ENCODE data around the gene TLL2. TPM values are rescaled to one million over a fixed set of nuclear protein-coding genes. Genes with fewer than 3 reads are reported as not detected.

The TLL2 gene
- total RNA-seq, 1 experiment from 2014 or later, result 0.14 TPM

DNA sequence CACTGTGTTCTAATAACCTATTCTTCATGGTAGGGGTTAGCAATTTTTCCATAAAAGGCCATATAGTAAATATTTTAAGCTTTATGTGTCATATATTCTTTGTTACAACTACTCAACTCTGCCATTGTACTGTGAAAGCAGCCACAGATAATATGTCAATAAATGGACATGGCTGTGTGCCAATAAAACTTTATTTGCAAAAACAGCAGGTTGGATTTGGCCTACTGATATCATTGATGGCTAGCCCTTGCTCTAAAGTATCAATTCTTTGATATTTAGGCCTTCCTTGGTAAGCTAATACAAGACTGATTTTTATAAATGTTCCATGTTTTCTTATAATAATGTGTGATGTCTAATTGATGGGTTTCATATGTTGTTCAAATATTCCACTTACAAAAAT lies 77.7 kb downstream of the TLL2 start:
- Histone ChIP-seq H3K36me3 (ENCODE audit: control insufficient read depth, insufficient read depth, low read length) (no peaks in the 10 kb centered on the region), H3K4me1 (no peaks in the 10 kb centered on the region), H3K27me3 (replicated peaks; ENCODE audit: control insufficient read depth, insufficient read depth, low read length) (no peaks in the 10 kb centered on the region), H3K9me3 (0 out of 2 replicates have a peak, but pooled peaks cover 2% of the 10 kb centered on the region), H3K4me3 (ENCODE audit: low read depth, low read length) (no peak overlapping the region)
- ChIA-PET CTCF (no interaction called here), POLR2A (no interaction called here)
- intact Hi-C loops (cut with micrococcal nuclease; ENCODE audit: unreplicated experiment), result no loop called here
- Mint-ChIP-seq H3K36me3 (ENCODE audit: insufficient read depth, unreplicated experiment) (no peaks in the 10 kb centered on the region), H3K27me3 (ENCODE audit: insufficient read depth, unreplicated experiment) (peaks cover 16% of the 10 kb centered on the region), H3K27ac (ENCODE audit: unreplicated experiment) (no peak overlapping the region), H3K4me1 (ENCODE audit: low read depth, unreplicated experiment) (no peaks in the 10 kb centered on the region), H3K4me3 (ENCODE audit: unreplicated experiment) (no peak overlapping the region), H3K9me3 (ENCODE audit: unreplicated experiment) (peaks cover 12% of the 10 kb centered on the region)
- TF ChIP-seq CTCF (IDR thresholded peaks at IDR 0.05; ENCODE audit: insufficient read depth in 1 of 2, low read depth in 1 of 2, low read length in 1 of 2, severe bottlenecking in 1 of 2, unreplicated experiment in 1 of 2), result no peak
- DNase-seq, result no peak
- BruUV-seq (replicated peaks), result no TSS peak

DNA sequence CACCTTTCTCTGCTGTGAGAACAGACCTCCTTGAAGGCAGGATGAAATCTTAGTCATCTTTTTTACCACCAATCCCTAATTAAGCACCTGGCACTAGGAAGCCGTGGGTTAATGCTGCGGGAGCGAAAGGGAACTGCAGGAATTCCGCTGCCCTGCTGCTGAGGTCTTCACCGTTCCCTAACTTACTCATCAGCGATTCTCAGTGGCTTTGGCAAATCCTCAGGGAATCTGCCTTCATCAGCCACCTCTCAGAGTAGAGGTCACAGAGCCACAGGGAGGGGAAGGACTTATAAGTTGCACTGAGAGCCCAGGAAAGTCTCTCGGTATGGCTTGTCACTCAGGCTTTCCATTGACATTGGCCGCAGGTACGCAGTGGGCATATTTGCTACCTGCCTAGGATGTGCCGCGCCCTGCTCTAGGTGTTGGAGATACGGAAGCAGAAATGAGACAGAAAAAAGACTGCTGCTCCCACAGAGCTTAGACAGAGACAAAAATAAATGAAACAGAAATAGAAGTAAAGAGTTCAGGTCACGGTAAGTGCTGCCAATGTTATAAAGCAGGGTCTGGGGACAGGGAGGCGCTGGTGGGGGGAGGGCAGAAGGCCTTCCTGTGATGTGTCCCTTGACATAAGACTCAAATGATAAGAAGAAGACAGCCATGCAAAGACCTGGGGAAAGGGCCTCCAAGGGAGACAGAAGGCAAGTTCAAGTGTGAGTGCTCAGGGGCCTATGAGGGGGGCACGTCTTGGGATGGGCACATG lies 82.3 kb downstream of the TLL2 start:
- ChIA-PET POLR2A (no interaction called here), CTCF (no interaction called here)
- no peaks in the 10 kb centered on the region for H3K4me1 Mint-ChIP-seq (ENCODE audit: low read depth, unreplicated experiment)
- H3K27me3 Mint-ChIP-seq (ENCODE audit: insufficient read depth, unreplicated experiment), result peaks cover 24% of the 10 kb centered on the region
- Histone ChIP-seq H3K27me3 (replicated peaks; ENCODE audit: control insufficient read depth, insufficient read depth, low read length) (no peaks in the 10 kb centered on the region), H3K4me1 (no peaks in the 10 kb centered on the region), H3K36me3 (ENCODE audit: control insufficient read depth, insufficient read depth, low read length) (no peaks in the 10 kb centered on the region), H3K9me3 (no peaks in the 10 kb centered on the region), H3K4me3 (ENCODE audit: low read depth, low read length) (no peak overlapping the region)
- H3K4me3 Mint-ChIP-seq (ENCODE audit: unreplicated experiment), result no peak overlapping the region
- DNase-seq, result no peak
- no TSS peak for BruUV-seq (replicated peaks)
- intact Hi-C loops (cut with micrococcal nuclease; ENCODE audit: unreplicated experiment), result no loop called here
- H3K27ac Mint-ChIP-seq (ENCODE audit: unreplicated experiment), result no peak overlapping the region
- no peaks in the 10 kb centered on the region for H3K36me3 Mint-ChIP-seq (ENCODE audit: insufficient read depth, unreplicated experiment)
- TF ChIP-seq CTCF (IDR thresholded peaks at IDR 0.05; ENCODE audit: insufficient read depth in 1 of 2, low read depth in 1 of 2, low read length in 1 of 2, severe bottlenecking in 1 of 2, unreplicated experiment in 1 of 2), result no peak
- peaks cover 12% of the 10 kb centered on the region for H3K9me3 Mint-ChIP-seq (ENCODE audit: unreplicated experiment)

GRCh38 chr10:96427291-96427690 lies 86.4 kb downstream of the TLL2 start:
- intact Hi-C loops (cut with micrococcal nuclease; ENCODE audit: unreplicated experiment), result no loop called here
- CTCF ChIA-PET, result no interaction called here
- no peaks in the 10 kb centered on the region for H3K4me1 Mint-ChIP-seq (ENCODE audit: low read depth, unreplicated experiment)
- no peaks in the 10 kb centered on the region for H3K36me3 Mint-ChIP-seq (ENCODE audit: insufficient read depth, unreplicated experiment)
- Histone ChIP-seq H3K27me3 (replicated peaks; ENCODE audit: control insufficient read depth, insufficient read depth, low read length) (no peaks in the 10 kb centered on the region), H3K36me3 (ENCODE audit: control insufficient read depth, insufficient read depth, low read length) (no peaks in the 10 kb centered on the region), H3K4me3 (ENCODE audit: low read depth, low read length) (no peak overlapping the region), H3K4me1 (no peaks in the 10 kb centered on the region), H3K9me3 (no peaks in the 10 kb centered on the region)
- H3K27ac Mint-ChIP-seq (ENCODE audit: unreplicated experiment), result no peak overlapping the region
- no TSS peak for BruUV-seq (replicated peaks)
- no peak overlapping the region for H3K4me3 Mint-ChIP-seq (ENCODE audit: unreplicated experiment)
- peaks cover 35% of the 10 kb centered on the region for H3K27me3 Mint-ChIP-seq (ENCODE audit: insufficient read depth, unreplicated experiment)
- TF ChIP-seq CTCF (IDR thresholded peaks at IDR 0.05; ENCODE audit: insufficient read depth in 1 of 2, low read depth in 1 of 2, low read length in 1 of 2, severe bottlenecking in 1 of 2, unreplicated experiment in 1 of 2), result no peak
- DNase-seq, result no peak
- POLR2A ChIA-PET, result no interaction called here
- no peaks in the 10 kb centered on the region for H3K9me3 Mint-ChIP-seq (ENCODE audit: unreplicated experiment)
